GM13977 (cell line): ENCODE results near the gene FAM229A.

Experiments used
- DNase-seq: peaks from one replicate; pipeline ENCODE4 v3.0.0; 2012; ENCODE audit warnings: low spot score
- CTCF ChIP-seq: IDR thresholded peaks from 2 replicates; pipeline ENCODE4 v1.5.1; 2012; ENCODE audit warnings: mild to moderate bottlenecking, control low read depth; ENCODE audit not compliant: insufficient read depth; ENCODE audit errors: extremely low read depth, missing control alignments
- in situ Hi-C: fragments of 300-500 bp; cut with MboI; formaldehyde crosslinking; loops from one replicate; pipeline ENCODE4 v1.12.0; 2022; ENCODE audit warnings: low sequenced_read_pairs, low pct_unique_long_range_greater_than_20kb, mixed read lengths, inconsistent platforms; ENCODE audit not compliant: unreplicated experiment

The FAM229A gene

GRCh38 chr1:32335535-32335789 is 26.8 kb downstream of the FAM229A start:
- in situ Hi-C loops = no loop called here
- TF ChIP-seq CTCF = no peak
- peak; percentile 45 for DNase-seq

- DNase-seq = peak; percentile 70
- TF ChIP-seq CTCF = peak; percentile 91
- in situ Hi-C loops = no loop called here
Measured at GRCh38 chr1:32334864-32335534, 27.3 kb downstream of the FAM229A start.

- in situ Hi-C loops = no loop called here
- TF ChIP-seq CTCF = no peak
- no peak for DNase-seq
Measured at GRCh38 chr1:32334274-32334861, 27.9 kb downstream of the FAM229A start.

GRCh38 chr1:32333251-32333963 is 28.9 kb downstream of the FAM229A start:
- TF ChIP-seq CTCF = no peak
- in situ Hi-C loops = no loop called here
- no peak for DNase-seq

GRCh38 chr1:32332290-32333079 is 29.8 kb downstream of the FAM229A start:
- DNase-seq = no peak
- in situ Hi-C loops = no loop called here

More at GRCh38 chr1:32332290-32333079, 29.8 kb downstream of the FAM229A start:
- TF ChIP-seq CTCF = no peak
